ENCODE measurements around the gene NABP1.
"Not testable (repeated sequence)": the region's sequence is repeated elsewhere in the genome, so short reads cannot be mapped to it uniquely, and the experiment has no call there.

NABP1 gene

GRCh38 chr2:191641609-191642008 lies 36.3 kb upstream of the NABP1 start:
- H3K4me3 ChIP-seq: no peak overlapping the region
- H3K27ac ChIP-seq: no peak overlapping the region
- TF ChIP-seq CTCF (IDR thresholded peaks at IDR 0.05): no peak
- DNase-seq (ENCODE audit: low spot score): no peak

GRCh38 chr2:191642541-191642940 lies 35.4 kb upstream of the NABP1 start:
- Histone ChIP-seq H3K27ac (no peak overlapping the region), H3K4me3 (no peak overlapping the region)
- no peak for TF ChIP-seq CTCF (IDR thresholded peaks at IDR 0.05)
- DNase-seq (ENCODE audit: low spot score): no peak

- no peak overlapping the region for H3K4me3 ChIP-seq
- no peak for TF ChIP-seq CTCF (IDR thresholded peaks at IDR 0.05)
- H3K27ac ChIP-seq: no peak overlapping the region
- no peak for DNase-seq (ENCODE audit: low spot score)
These were observed 34.5 kb upstream of the NABP1 start for GRCh38 chr2:191643429-191643828.

GRCh38 chr2:191644613-191645012 lies 33.3 kb upstream of the NABP1 start:
- not testable (repeated sequence) for H3K27ac ChIP-seq; H3K4me3 ChIP-seq; DNase-seq (ENCODE audit: low spot score)

GRCh38 chr2:191645032-191645431 lies 32.9 kb upstream of the NABP1 start:
- no peak for TF ChIP-seq CTCF (IDR thresholded peaks at IDR 0.05)
- H3K4me3 ChIP-seq: no peak overlapping the region
- DNase-seq (ENCODE audit: low spot score): no peak
- no peak overlapping the region for H3K27ac ChIP-seq

- H3K27ac ChIP-seq: no peak overlapping the region
- TF ChIP-seq CTCF (IDR thresholded peaks at IDR 0.05): no peak
These were observed 32.3 kb upstream of the NABP1 start for GRCh38 chr2:191645434-191646162.

GRCh38 chr2:191646163-191646902 lies 31.6 kb upstream of the NABP1 start:
- H3K4me3 ChIP-seq: no peak overlapping the region
- no peak overlapping the region for H3K27ac ChIP-seq
- DNase-seq (ENCODE audit: low spot score): no peak
- TF ChIP-seq CTCF (IDR thresholded peaks at IDR 0.05): no peak

More at GRCh38 chr2:191645434-191646162, 32.3 kb upstream of the NABP1 start:
- DNase-seq (ENCODE audit: low spot score): no peak
- no peak overlapping the region for H3K4me3 ChIP-seq
